Retina (tissue), 1 donor: ENCODE data around the gene TTC39C.

Experiments used
- DNase-seq: peaks from one replicate; pipeline ENCODE4 v3.0.0-alpha.2; 2016

The TTC39C gene

GRCh38 chr18:23992089-23992940, 22.2 kb upstream of the TTC39C start:
- DNase-seq = peak; percentile 75

- no peak for DNase-seq
These were observed 21.6 kb upstream of the TTC39C start for GRCh38 chr18:23992941-23993280.

GRCh38 chr18:23994361-23994902, 20.1 kb upstream of the TTC39C start:
- DNase-seq = peak; percentile 55

GRCh38 chr18:23995180-23995579, 19.4 kb upstream of the TTC39C start:
- DNase-seq = no peak

GRCh38 chr18:23998018-23998417, 16.5 kb upstream of the TTC39C start:
- DNase-seq = no peak

- no peak for DNase-seq
These were observed 15.7 kb upstream of the TTC39C start for GRCh38 chr18:23998820-23999219.

- DNase-seq = no peak
These were observed 13.7 kb upstream of the TTC39C start for GRCh38 chr18:24000613-24001490.

GRCh38 chr18:24002479-24002878, 12.1 kb upstream of the TTC39C start:
- no peak for DNase-seq

- no peak for DNase-seq
These were observed 11.3 kb upstream of the TTC39C start for GRCh38 chr18:24003288-24003687.

GRCh38 chr18:24003903-24004640, 10.5 kb upstream of the TTC39C start:
- DNase-seq = no peak

- no peak for DNase-seq
These were observed 7.7 kb upstream of the TTC39C start for GRCh38 chr18:24006712-24007313.

- DNase-seq = no peak
These were observed 5.3 kb upstream of the TTC39C start for GRCh38 chr18:24009246-24009645.

GRCh38 chr18:24009651-24010333, 4.8 kb upstream of the TTC39C start:
- no peak for DNase-seq

GRCh38 chr18:24010673-24011072, 3.9 kb upstream of the TTC39C start:
- DNase-seq = no peak

GRCh38 chr18:24011123-24011917, 3.2 kb upstream of the TTC39C start:
- DNase-seq = no peak

- DNase-seq = no peak
These were observed 1.5 kb upstream of the TTC39C start for GRCh38 chr18:24013051-24013450.

- DNase-seq = peak; percentile 84
These were observed 558 bp downstream of the TTC39C start for GRCh38 chr18:24014986-24015638.

- DNase-seq = no peak
These were observed 1.4 kb downstream of the TTC39C start for GRCh38 chr18:24015639-24016631.

GRCh38 chr18:24016643-24017042, 2.1 kb downstream of the TTC39C start:
- DNase-seq = no peak
